H9 (cell line): Measurements from ENCODE around the gene CMTM4. TPM values are rescaled to one million over a fixed set of nuclear protein-coding genes. Genes with fewer than 3 reads are reported as not detected.

Experiments used
- DNase-seq: peaks from one replicate; pipeline ENCODE4 v3.0.0-alpha.2; 2017
- H2AFZ ChIP-seq: one replicate; pipeline ENCODE4 v1.6.1; 2013; ENCODE audit warnings: mild to moderate bottlenecking, low read length, control low read depth, moderate library complexity
- H2AK5ac ChIP-seq: 2 replicates; pipeline ENCODE4 v1.6.1; 2013; ENCODE audit warnings: low read length, control low read depth, mixed read lengths; ENCODE audit not compliant: insufficient read length
- H2BK120ac ChIP-seq: one replicate; pipeline ENCODE4 v1.6.1; 2013; ENCODE audit warnings: low read depth, mild to moderate bottlenecking, low read length, control low read depth, inconsistent platforms; ENCODE audit not compliant: poor library complexity, severe bottlenecking
- H2BK12ac ChIP-seq: 2 replicates; pipeline ENCODE4 v1.6.1; 2013; ENCODE audit warnings: low read length, control low read depth, mixed read lengths, low read depth; ENCODE audit not compliant: insufficient read length
- H2BK15ac ChIP-seq: 2 replicates; pipeline ENCODE4 v1.6.1; 2013; ENCODE audit warnings: low read depth, low read length, control low read depth
- H2BK20ac ChIP-seq: one replicate; pipeline ENCODE4 v1.6.1; 2013; ENCODE audit warnings: low read depth, mild to moderate bottlenecking, low read length, control low read depth, inconsistent platforms; ENCODE audit not compliant: poor library complexity, severe bottlenecking
- H2BK5ac ChIP-seq: 2 replicates; pipeline ENCODE4 v1.6.1; 2013; ENCODE audit warnings: low read length, control low read depth, mixed read lengths; ENCODE audit not compliant: insufficient read length
- H3K14ac ChIP-seq: 2 replicates; pipeline ENCODE4 v1.6.1; 2013; ENCODE audit warnings: low read length, control low read depth; ENCODE audit not compliant: insufficient read depth
- H3K18ac ChIP-seq: 2 replicates; pipeline ENCODE4 v1.6.1; 2013; ENCODE audit warnings: low read depth, mild to moderate bottlenecking, mixed read lengths, low read length, control low read depth; ENCODE audit not compliant: insufficient read length
- H3K23ac ChIP-seq: 2 replicates; pipeline ENCODE4 v1.6.1; 2013; ENCODE audit warnings: low read length, control low read depth, mixed read lengths, low read depth; ENCODE audit not compliant: insufficient read length
- H3K23me2 ChIP-seq: 2 replicates; pipeline ENCODE4 v1.6.1; 2013; ENCODE audit warnings: low read depth, mild to moderate bottlenecking, mixed read lengths, low read length, control low read depth; ENCODE audit not compliant: insufficient read length, poor library complexity, severe bottlenecking
- H3K27ac ChIP-seq: 2 replicates; pipeline ENCODE4 v1.5.1; 2013; ENCODE audit warnings: low read length, control low read depth, mixed read lengths, low read depth; ENCODE audit not compliant: insufficient read length
- H3K27me3 ChIP-seq: 2 replicates; pipeline ENCODE4 v1.6.1; 2013; ENCODE audit warnings: low read length, control low read depth, inconsistent platforms; ENCODE audit not compliant: insufficient read depth
- H3K4ac ChIP-seq: 2 replicates; pipeline ENCODE4 v1.6.1; 2013; ENCODE audit warnings: low read depth, mild to moderate bottlenecking, control low read depth, inconsistent platforms, low read length, moderate library complexity
- H3K4me1 ChIP-seq: 2 replicates; pipeline ENCODE4 v1.6.1; 2013; ENCODE audit warnings: low read length, control low read depth, inconsistent platforms; ENCODE audit not compliant: insufficient read depth
- H3K4me2 ChIP-seq: 2 replicates; pipeline ENCODE4 v1.6.1; 2013; ENCODE audit warnings: low read length, control low read depth, mixed read lengths; ENCODE audit not compliant: insufficient read length, insufficient read depth
- H3K56ac ChIP-seq: 2 replicates; pipeline ENCODE4 v1.6.1; 2013; ENCODE audit warnings: low read depth, mild to moderate bottlenecking, mixed read lengths, low read length, control low read depth; ENCODE audit not compliant: insufficient read length
- H3K79me1 ChIP-seq: 2 replicates; pipeline ENCODE4 v1.6.1; 2013; ENCODE audit warnings: low read depth, mild to moderate bottlenecking, moderate library complexity, low read length, control low read depth, inconsistent platforms; ENCODE audit not compliant: insufficient read depth, poor library complexity, severe bottlenecking
- H3K79me2 ChIP-seq: 2 replicates; pipeline ENCODE4 v1.6.1; 2013; ENCODE audit warnings: low read length, control low read depth, inconsistent platforms; ENCODE audit not compliant: insufficient read depth
- H3K9ac ChIP-seq: 2 replicates; pipeline ENCODE4 v1.6.1; 2013; ENCODE audit warnings: low read length, control low read depth, mixed read lengths; ENCODE audit not compliant: insufficient read length; ENCODE audit errors: extremely low read depth
- H3K9me3 ChIP-seq: one replicate; pipeline ENCODE4 v1.6.1; 2013; ENCODE audit warnings: low read depth, low read length, inconsistent platforms; ENCODE audit not compliant: control insufficient read depth
- H3T11ph ChIP-seq: one replicate; pipeline ENCODE4 v1.6.1; 2013; ENCODE audit warnings: mild to moderate bottlenecking, low read length, control low read depth, inconsistent platforms
- H4K20me1 ChIP-seq: one replicate; pipeline ENCODE4 v1.6.1; 2013; ENCODE audit not compliant: control insufficient read depth, insufficient read length, insufficient read depth
- H4K5ac ChIP-seq: 2 replicates; pipeline ENCODE4 v1.6.1; 2013; ENCODE audit warnings: low read depth, mild to moderate bottlenecking, mixed read lengths, low read length, control low read depth; ENCODE audit not compliant: insufficient read length
- H4K8ac ChIP-seq: replicated peaks from 2 replicates; pipeline ENCODE4 v1.6.1; 2013; ENCODE audit warnings: low read length, control low read depth, mixed read lengths, low read depth; ENCODE audit not compliant: insufficient read length
- H4K91ac ChIP-seq: 2 replicates; pipeline ENCODE4 v1.6.1; 2013; ENCODE audit warnings: low read depth, mild to moderate bottlenecking, moderate library complexity, mixed read lengths, low read length, control low read depth; ENCODE audit not compliant: insufficient read length
- H3K27ac Mint-ChIP-seq, 3 experiments: 2 replicates in 2 of 3; 3 replicates in 1 of 3; pipeline ENCODE4 v1.8.0; 2020 to 2021; ENCODE audit warnings: mixed read lengths in 3 of 3, mild to moderate bottlenecking in 1 of 3, moderate library complexity in 1 of 3
- H3K27me3 Mint-ChIP-seq: 2 replicates; pipeline ENCODE4 v1.8.0; 2021; ENCODE audit warnings: low read depth, mild to moderate bottlenecking, moderate library complexity, mixed read lengths
- H3K36me3 Mint-ChIP-seq, 3 experiments: 2 replicates in 2 of 3; 3 replicates in 1 of 3; pipeline ENCODE4 v1.8.0; 2020 to 2021; ENCODE audit warnings: low read depth in 3 of 3, mixed read lengths in 3 of 3; ENCODE audit not compliant: insufficient read depth in 1 of 3
- H3K4me1 Mint-ChIP-seq, 2 experiments: 2 replicates each; pipeline ENCODE4 v1.8.0; 2020; ENCODE audit warnings: mixed read lengths in 2 of 2
- H3K4me3 Mint-ChIP-seq, 2 experiments: 2 replicates in 1 of 2; 3 replicates in 1 of 2; pipeline ENCODE4 v1.8.0; 2020 to 2021; ENCODE audit warnings: mild to moderate bottlenecking in 2 of 2, mixed read lengths in 2 of 2, moderate library complexity in 1 of 2
- H3K9me3 Mint-ChIP-seq, 2 experiments: 2 replicates in 1 of 2; 3 replicates in 1 of 2; pipeline ENCODE4 v1.8.0; 2020; ENCODE audit warnings: mild to moderate bottlenecking in 2 of 2, mixed read lengths in 2 of 2, moderate library complexity in 1 of 2
- CTCF ChIP-seq: fragments of 200-600 bp; sonication (generic); conservative IDR thresholded peaks from 3 replicates; pipeline ENCODE4 v1.8.0; 2021; ENCODE audit warnings: antibody characterized with exemption, mild to moderate bottlenecking
- WGBS: extraction: QIAGEN DNeasy Blood & Tissue Kit; methylation state at CpG from one replicate; pipeline ENCODE4 v1.1.7; 2013; ENCODE audit warnings: missing lambda C conversion rate, low lambda C conversion rate, mixed read lengths; ENCODE audit not compliant: insufficient read length; ENCODE audit errors: extremely low coverage; 5-methylcytosine and 5-hydroxymethylcytosine counted together
- total RNA-seq: library from RNA; stranded (reverse); gene quantifications from 2 replicates; pipeline ENCODE4 v1.2.1, GENCODE V29; 2021

CMTM4 gene
- total RNA-seq, 1 experiment from 2014 or later, result 40.5 TPM

GRCh38 chr16:66576296-66576695 is 120.2 kb downstream of the CMTM4 start:
- no CpG with 5 or more reads among the region's 5 CpGs for WGBS
- Mint-ChIP-seq H3K4me3 (no peak overlapping the region), H3K27me3 (peaks cover 35% of the 10 kb centered on the region), H3K27ac (no peak overlapping the region), H3K36me3 (no peaks in the 10 kb centered on the region), H3K9me3 (no peaks in the 10 kb centered on the region), H3K4me1 (peaks cover 22 to 24% of the 10 kb centered on the region in 2 experiments)
- Histone ChIP-seq H3K4me1 (no peaks in the 10 kb centered on the region; the same call in 1 of the 2 replicates), H4K5ac (no peak overlapping the region), H2BK20ac (no peak overlapping the region), H3K18ac (no peak overlapping the region), H3K27me3 (peaks cover 13% of the 10 kb centered on the region; the same call in 1 of the 2 replicates), H2AK5ac (no peak overlapping the region), H4K91ac (no peak overlapping the region), H3K23me2 (no peaks in the 10 kb centered on the region), H3T11ph (no peak overlapping the region), H3K9me3 (no peaks in the 10 kb centered on the region), H3K23ac (no peak overlapping the region), H2BK5ac (no peak overlapping the region), H4K20me1 (no peaks in the 10 kb centered on the region), H3K56ac (no peak overlapping the region), H3K14ac (no peak overlapping the region), H3K79me1 (no peaks in the 10 kb centered on the region), H3K4ac (no peak overlapping the region), H3K27ac (no peak overlapping the region), H3K79me2 (no peaks in the 10 kb centered on the region), H2BK120ac (no peak overlapping the region), H3K9ac (no peak overlapping the region), H2AFZ (no peak overlapping the region), H3K4me2 (no peak overlapping the region), H2BK15ac (no peak overlapping the region), H2BK12ac (no peak overlapping the region), H4K8ac (no peak overlapping the region)
- no peak for TF ChIP-seq CTCF
- no peak for DNase-seq
